Sigmoid colon (tissue), 7 donors: ENCODE data around the gene TUBB1. TPM values are rescaled to one million over a fixed set of nuclear protein-coding genes. Genes with fewer than 3 reads are reported as not detected.

ENCODE experiments used
- DNase-seq: peaks from one replicate; pipeline ENCODE4 v3.0.0-alpha.2; 2019
- H3K27ac ChIP-seq, 4 donors: fragments of 200-600 bp; sonication (generic); one replicate each; pipeline ENCODE4 v1.5.1; 2016 to 2019; ENCODE audit warnings: mild to moderate bottlenecking in 1 of 4
- H3K27me3 ChIP-seq, 3 donors: fragments of 200-600 bp; sonication (generic); one replicate each; pipeline ENCODE4 v1.5.1; 2019; ENCODE audit warnings: mild to moderate bottlenecking in 1 of 3
- H3K36me3 ChIP-seq, 4 donors: fragments of 200-600 bp; sonication (generic); one replicate each; pipeline ENCODE4 v1.5.1; 2016 to 2019
- H3K4me1 ChIP-seq, 4 donors: fragments of 200-600 bp; sonication (generic); one replicate each; pipeline ENCODE4 v1.5.1; 2017 to 2019
- H3K4me3 ChIP-seq, 4 donors: fragments of 200-600 bp; sonication (generic); one replicate each; pipeline ENCODE4 v1.5.1; 2017 to 2019; ENCODE audit warnings: mild to moderate bottlenecking in 2 of 4, moderate library complexity in 1 of 4
- H3K9me3 ChIP-seq, 4 donors: fragments of 200-600 bp in 3 of 4; sonication (generic) in 3 of 4; one replicate each; pipeline versions ENCODE4 v1.5.1 to v1.6.1; 2013 to 2019
- CTCF ChIP-seq, 4 experiments: fragments of 450-650 bp in 3 of 4; fragments of 200-600 bp in 1 of 4; IDR thresholded peaks; one replicate each; pipeline ENCODE4 v1.5.1; 2016 to 2019; ENCODE audit warnings: antibody characterized with exemption in 4 of 4, mild to moderate bottlenecking in 3 of 4, moderate library complexity in 2 of 4
- EP300 ChIP-seq, 4 donors: sonication (generic); formaldehyde crosslinking; IDR thresholded peaks; one replicate each; pipeline ENCODE4 v1.6.1; 2017; ENCODE audit warnings: antibody characterized with exemption in 4 of 4
- POLR2A ChIP-seq, 2 donors: fragments of 450-650 bp; IDR thresholded peaks; one replicate each; pipeline ENCODE4 v1.6.1; 2016; ENCODE audit warnings: antibody characterized with exemption in 2 of 2, mild to moderate bottlenecking in 2 of 2, moderate library complexity in 2 of 2
- POLR2AphosphoS5 ChIP-seq, 4 donors: sonication (generic); formaldehyde crosslinking; IDR thresholded peaks; one replicate each; pipeline ENCODE4 v1.6.1; 2017; ENCODE audit warnings: antibody characterized with exemption in 4 of 4
- WGBS, 2 donors: extraction: QIAGEN DNeasy Blood & Tissue Kit; methylation state at CpG; one replicate each; pipeline ENCODE4 v1.1.7; 2013; 5-methylcytosine and 5-hydroxymethylcytosine counted together
- intact Hi-C: fragments of 100-400 bp; cut with DNase I; formaldehyde crosslinking; loops from one replicate; pipeline ENCODE4 v1.15.1; 2023
- polyA plus RNA-seq, 3 donors: library from polyadenylated mRNA; stranded (reverse); fragments of 200-250 nt; gene quantifications; one replicate each; pipeline ENCODE4 v1.2.3, GENCODE V29; 2013
- total RNA-seq, 4 donors: library from RNA; depleted of rRNA; stranded (reverse); fragments of >200 nt; gene quantifications; one replicate each; pipeline ENCODE4 v1.1.0, GENCODE V29; 2016
- donor health status: healthy with polysubstance abuse.
- donor health status: Bipolar disorder and iron deficiency.
- donor health status: healthy.

The TUBB1 gene
- total and polyA plus RNA-seq, 7 donors, result 0.03 to 0.60 (median 0.15) TPM; not detected in 3

- intact Hi-C loops, result loop anchor here (2.0 kb wide), 1 partner anchor 27 kb away; the partner anchor contains the start of gene ATP5F1E
- no peak for TF ChIP-seq EP300 (IDR thresholded peaks at IDR 0.05)
- no peak for TF ChIP-seq POLR2AphosphoS5 (IDR thresholded peaks at IDR 0.05)
- TF ChIP-seq CTCF (IDR thresholded peaks at IDR 0.05), result no peak
- no peak for TF ChIP-seq POLR2A (IDR thresholded peaks at IDR 0.05)
- peak; percentile 61 for DNase-seq
These were observed 13.6 kb upstream of the TUBB1 start for GRCh38 chr20:59005523-59006166.

GRCh38 chr20:59006167-59006863 lies 12.9 kb upstream of the TUBB1 start:
- Histone ChIP-seq H3K36me3 (peaks cover 0 to 14% (median 2%) of the 10 kb centered on the region in 4 donors), H3K27ac (peak overlapping the region; percentile 83 to 89 (median 84)), H3K27me3 (no peaks in the 10 kb centered on the region), H3K4me1 (peaks cover 0 to 50% (median 39%) of the 10 kb centered on the region in 4 donors), H3K4me3 (peak overlapping the region; percentile 72 to 89 (median 79)), H3K9me3 (no peaks in the 10 kb centered on the region)
- no peak for TF ChIP-seq POLR2AphosphoS5 (IDR thresholded peaks at IDR 0.05)
- TF ChIP-seq EP300 (IDR thresholded peaks at IDR 0.05), result no peak
- no peak for TF ChIP-seq CTCF (IDR thresholded peaks at IDR 0.05)
- TF ChIP-seq POLR2A (IDR thresholded peaks at IDR 0.05), result no peak
- DNase-seq, result peak; percentile 81
- WGBS, 2 donors, result 7 to 33% methylated on average over 29 of the region's 29 CpGs
- intact Hi-C loops, result loop anchor here (2.0 kb wide), 1 partner anchor 26 kb away; the partner anchor contains the start of gene ATP5F1E

More at GRCh38 chr20:59005523-59006166, 13.6 kb upstream of the TUBB1 start:
- Histone ChIP-seq H3K27me3 (no peaks in the 10 kb centered on the region), H3K4me1 (peaks cover 0 to 50% (median 39%) of the 10 kb centered on the region in 4 donors), H3K36me3 (peaks cover 0 to 21% (median 8%) of the 10 kb centered on the region in 4 donors), H3K4me3 (peak overlapping the region; percentile 72 to 89 (median 79)), H3K9me3 (no peaks in the 10 kb centered on the region), H3K27ac (peak overlapping the region; percentile 83 to 89 (median 84))
- 65 to 67% methylated on average over 3 of the region's 3 CpGs for WGBS, 2 donors

- intact Hi-C loops, result loop anchor here (2.0 kb wide), 1 partner anchor 26 kb away; the partner anchor contains the start of gene ATP5F1E
- Histone ChIP-seq H3K36me3 (peaks cover 0 to 6% (median 0%) of the 10 kb centered on the region in 4 donors), H3K27me3 (no peaks in the 10 kb centered on the region), H3K27ac (peak within 1 kb of the TSS; percentile 83 to 89 (median 84)), H3K4me1 (peaks cover 0 to 50% (median 39%) of the 10 kb centered on the region in 4 donors), H3K9me3 (no peaks in the 10 kb centered on the region), H3K4me3 (peak within 1 kb of the TSS; percentile 72 to 89 (median 79))
- TF ChIP-seq POLR2AphosphoS5 (IDR thresholded peaks at IDR 0.05), result peak in 1 of 4 donors; percentile 43
- no peak for TF ChIP-seq EP300 (IDR thresholded peaks at IDR 0.05)
- peak; percentile 76 for DNase-seq
- 4% methylated on average over 82 of the region's 82 CpGs for WGBS, 2 donors
These were observed 12.2 kb upstream of the TUBB1 start, which contains the start of gene CTSZ for GRCh38 chr20:59006864-59007664. Gene CTSZ (minus strand): TSS chr20:59007254. CDS start chr20:59007128, 126 bp downstream.

- DNase-seq, result peak; percentile 77
- intact Hi-C loops, result loop anchor here (2.0 kb wide), 1 partner anchor 25 kb away; the partner anchor contains the start of gene ATP5F1E
- H3K27ac ChIP-seq, result peak overlapping the region; percentile 83 to 89 (median 84)
- peaks cover 0 to 48% (median 38%) of the 10 kb centered on the region in 4 donors for H3K4me1 ChIP-seq
- no peaks in the 10 kb centered on the region for H3K36me3 ChIP-seq
- TF ChIP-seq CTCF (IDR thresholded peaks at IDR 0.05) (no peak), POLR2AphosphoS5 (IDR thresholded peaks at IDR 0.05) (peak in 1 of 4 donors; percentile 15)
- H3K9me3 ChIP-seq, result no peaks in the 10 kb centered on the region
- peak overlapping the region; percentile 72 to 89 (median 79) for H3K4me3 ChIP-seq
- 67 to 87% methylated on average over 24 of the region's 24 CpGs for WGBS, 2 donors
- H3K27me3 ChIP-seq, result no peaks in the 10 kb centered on the region
These were observed 11.3 kb upstream of the TUBB1 start for GRCh38 chr20:59007665-59008511.
